ENCODE measurements around the gene THRA.

Gene THRA

DNA sequence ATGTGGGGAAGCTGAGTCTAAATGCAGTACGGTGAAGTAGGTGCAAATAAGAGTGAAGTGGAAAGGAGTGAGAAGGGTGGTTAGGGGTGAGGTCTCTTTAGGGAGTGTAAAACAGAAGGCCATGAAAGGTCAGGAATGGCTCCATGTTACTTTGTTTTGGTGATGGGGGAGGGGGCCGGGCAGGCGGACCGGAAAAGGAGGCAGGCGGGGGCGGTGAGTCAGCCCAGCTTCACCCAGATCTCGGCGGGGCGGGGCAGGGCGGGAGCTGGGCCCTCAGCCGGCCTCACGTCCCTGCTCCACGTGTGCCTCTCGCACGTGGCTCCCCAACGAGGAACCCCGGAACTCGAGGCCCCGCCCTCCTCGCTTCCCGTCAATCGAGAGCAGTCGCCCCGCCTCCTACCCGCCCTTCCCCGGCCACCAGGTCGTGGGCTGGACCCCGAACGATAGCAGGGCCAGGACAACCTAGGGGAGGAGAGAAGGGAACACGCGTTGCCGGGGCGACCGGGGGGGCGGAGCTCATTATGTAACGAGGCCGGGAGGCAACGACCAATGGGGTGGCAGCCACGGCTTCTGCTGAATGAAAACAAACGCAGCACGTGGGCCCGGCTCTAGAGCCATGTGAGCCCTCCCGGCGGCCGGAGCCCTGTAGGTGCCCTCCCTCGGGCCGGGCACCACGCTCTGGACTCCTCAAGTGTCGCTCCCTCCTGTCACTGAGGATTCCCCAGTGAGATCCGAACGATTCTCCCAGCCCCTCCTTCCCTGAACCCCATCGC, 36.3 kb downstream of the THRA start:
- in situ Hi-C loops (cut with MboI; ENCODE audit: low sequenced_read_pairs) = no loop called here

DNA sequence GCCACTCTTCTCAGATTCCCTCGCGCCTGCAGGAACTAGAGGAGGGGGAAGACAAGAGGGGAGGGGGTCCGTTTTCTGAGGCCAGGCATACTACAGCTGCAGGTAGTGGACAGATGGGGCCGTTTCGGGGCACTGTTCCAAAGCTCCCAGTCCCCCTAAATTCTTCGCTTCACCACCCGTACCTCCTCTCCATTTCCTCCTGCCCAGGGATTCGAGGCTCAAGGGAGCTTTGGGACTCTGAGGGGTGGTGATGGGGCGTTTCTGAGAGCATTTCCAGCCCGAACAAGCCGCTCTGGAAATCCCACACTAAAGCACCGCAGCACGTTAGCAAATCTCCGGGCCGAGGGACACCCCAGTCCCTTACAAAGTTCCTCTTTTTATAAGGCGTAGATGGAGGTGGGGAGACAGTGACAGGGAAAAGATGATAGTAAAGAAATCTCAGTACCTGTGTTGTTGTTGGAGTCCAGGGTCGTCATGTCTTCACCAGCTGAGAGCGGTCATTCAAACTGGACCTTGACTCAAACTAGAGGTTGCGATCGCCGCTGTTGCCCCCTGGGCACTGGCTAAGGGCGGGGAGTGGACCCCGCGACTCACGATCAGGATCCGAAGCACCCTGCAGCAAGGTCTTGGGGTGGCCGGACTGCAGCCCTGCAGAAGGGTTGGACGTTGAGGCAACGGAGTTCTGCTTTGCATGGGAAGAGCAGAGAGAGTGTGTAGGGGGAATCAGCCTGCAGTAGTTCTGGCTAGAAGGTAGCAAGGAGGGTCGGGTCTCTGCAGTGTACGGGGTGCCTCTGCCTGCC, 37.1 kb downstream of the THRA start:
- in situ Hi-C loops (cut with MboI; ENCODE audit: low sequenced_read_pairs) = no loop called here

DNA sequence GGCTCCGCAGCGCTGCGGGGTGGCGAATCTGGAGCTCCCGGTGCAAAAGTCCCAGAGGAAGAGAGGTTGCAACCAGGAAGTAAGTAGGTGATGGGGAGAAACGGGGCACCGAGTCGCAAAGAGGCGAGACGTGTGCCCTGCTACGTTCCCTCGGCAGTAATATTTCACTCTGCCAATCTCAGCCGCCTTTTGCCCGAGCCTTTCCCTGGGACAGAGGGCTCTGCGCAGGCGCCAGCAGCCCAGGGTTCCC, 37.6 kb downstream of the THRA start, which contains the start of gene NR1D1:
TSS of gene NR1D1 (minus strand) at position 171 of the 250 bp plus-strand sequence. CDS start 495 bp downstream, outside the sequence.
- in situ Hi-C loops (cut with MboI; ENCODE audit: low sequenced_read_pairs) = no loop called here

DNA sequence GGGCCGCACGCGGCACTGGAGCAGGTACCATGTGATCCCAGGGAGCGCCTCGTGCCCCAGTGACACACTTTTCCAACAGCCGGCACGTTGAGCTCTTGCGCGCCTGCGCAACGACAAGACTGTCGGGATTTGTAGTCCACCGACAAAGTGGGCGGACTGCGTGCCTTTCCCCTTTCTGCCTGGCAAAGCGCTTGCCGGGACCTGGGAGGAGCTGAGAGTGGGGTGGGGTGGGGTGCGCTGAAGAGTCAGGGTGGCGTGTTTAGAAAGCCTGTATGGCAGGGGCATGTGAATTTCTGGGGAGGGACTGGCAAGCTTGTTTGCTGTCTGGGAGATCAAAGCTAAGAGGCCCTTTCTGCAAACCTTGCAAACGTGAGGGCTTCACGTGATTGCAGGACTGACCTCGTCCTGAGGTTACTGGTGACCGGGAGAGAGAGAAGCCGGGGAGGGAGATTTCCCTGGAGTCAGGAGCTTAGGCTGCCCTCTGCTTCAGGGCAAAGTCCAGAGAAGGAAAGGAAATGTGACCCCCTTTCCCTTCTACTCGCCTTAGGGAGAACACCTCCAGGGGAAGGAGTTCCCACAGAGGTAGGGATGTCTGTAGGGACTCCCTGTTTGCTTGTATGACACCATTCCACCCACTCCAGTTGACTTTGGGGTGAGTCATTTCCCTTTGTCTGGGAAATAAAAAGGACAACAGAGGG, 38.1 kb downstream of the THRA start:
- in situ Hi-C loops (cut with MboI; ENCODE audit: low sequenced_read_pairs) = no loop called here

DNA sequence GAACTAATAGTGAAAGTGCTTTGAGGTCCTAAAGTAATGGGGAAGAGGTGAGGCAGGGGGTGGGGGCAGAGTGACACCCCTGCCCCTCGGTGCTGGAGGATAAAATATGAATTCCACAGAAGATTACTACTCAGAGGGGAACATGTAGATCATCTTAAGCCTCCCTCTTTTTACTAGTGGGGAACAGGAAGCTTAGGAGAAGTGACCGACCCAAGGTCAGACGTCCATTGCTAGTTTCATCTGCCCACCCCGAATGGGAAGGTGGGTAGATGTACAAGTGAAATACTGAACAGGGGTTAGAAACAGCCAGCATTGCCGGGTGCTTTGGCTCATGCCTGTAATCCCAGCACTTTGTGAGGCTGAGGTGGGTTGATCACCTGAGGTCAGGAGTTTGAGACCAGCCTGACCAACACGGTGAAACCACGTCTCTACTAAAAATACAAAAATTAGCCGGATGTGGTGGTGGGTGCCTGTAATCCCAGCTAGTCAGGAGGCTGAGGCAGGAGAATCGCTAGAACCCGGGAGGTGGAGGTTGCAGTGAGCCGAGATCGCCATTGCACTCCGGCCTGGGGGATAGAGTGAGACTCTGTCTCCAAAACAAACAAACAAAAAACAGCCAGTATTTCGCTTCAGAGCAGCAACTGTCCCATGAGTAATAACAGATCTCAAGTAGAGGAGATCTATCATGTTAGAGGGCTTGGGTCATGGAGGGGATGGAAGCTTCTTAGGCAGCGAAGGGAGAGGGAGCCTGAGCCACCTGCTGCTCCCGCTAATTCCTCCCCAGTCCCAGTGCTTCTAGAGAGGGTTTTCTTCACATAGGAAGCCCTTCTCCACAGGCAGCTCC, 38.8 kb downstream of the THRA start:
- in situ Hi-C loops (cut with MboI; ENCODE audit: low sequenced_read_pairs) = no loop called here

DNA sequence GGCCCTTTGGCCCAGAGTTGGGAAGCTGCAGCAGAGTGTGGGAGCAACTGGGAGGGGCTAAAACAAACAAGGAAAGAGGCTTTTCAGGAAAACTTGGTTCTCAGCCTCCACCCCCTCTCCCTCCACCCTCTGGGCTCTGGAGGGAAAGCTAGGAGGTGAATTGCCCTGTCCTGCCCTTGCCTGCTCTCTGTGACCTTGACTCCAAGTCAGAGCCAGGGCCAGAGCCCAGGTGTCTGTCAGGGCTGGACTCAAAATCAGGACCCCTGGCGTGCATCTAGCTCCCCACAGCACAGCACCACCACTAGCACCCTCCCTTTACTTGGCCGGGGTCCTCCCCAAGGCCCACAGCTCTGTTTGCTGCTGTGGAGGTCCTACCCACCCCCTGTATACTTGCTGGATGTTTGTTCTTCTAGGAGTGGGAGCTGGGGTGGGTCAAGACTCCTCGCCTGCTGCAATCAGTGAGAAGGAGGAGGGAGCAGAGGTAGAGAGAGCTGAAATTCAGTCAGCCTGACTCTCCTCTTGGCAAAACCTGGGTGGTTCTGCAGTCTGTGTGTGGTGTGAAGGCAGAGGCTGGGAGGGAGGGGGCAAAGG, 40.4 kb downstream of the THRA start:
- in situ Hi-C loops (cut with MboI; ENCODE audit: low sequenced_read_pairs) = no loop called here

DNA sequence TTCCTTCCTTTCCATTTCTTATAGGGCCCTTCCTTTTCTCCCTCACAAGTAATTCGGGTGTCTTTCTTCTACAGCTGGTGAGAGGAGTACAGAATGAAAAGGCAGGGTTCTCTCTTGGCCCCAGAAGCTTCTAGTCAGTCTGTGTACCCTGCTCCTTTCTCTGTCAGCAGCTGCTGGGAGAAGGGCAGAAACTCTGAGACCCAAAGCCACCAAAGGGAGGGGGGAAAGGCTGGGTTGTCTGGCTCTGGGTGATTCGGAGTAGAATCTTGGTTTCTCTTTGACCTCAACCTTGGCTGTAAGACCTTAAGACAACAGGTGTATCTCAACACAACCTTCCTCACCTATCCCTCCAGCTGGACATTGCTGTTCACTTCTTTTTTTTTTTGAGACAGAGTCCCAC, 40.9 kb downstream of the THRA start:
- in situ Hi-C loops (cut with MboI; ENCODE audit: low sequenced_read_pairs) = no loop called here

DNA sequence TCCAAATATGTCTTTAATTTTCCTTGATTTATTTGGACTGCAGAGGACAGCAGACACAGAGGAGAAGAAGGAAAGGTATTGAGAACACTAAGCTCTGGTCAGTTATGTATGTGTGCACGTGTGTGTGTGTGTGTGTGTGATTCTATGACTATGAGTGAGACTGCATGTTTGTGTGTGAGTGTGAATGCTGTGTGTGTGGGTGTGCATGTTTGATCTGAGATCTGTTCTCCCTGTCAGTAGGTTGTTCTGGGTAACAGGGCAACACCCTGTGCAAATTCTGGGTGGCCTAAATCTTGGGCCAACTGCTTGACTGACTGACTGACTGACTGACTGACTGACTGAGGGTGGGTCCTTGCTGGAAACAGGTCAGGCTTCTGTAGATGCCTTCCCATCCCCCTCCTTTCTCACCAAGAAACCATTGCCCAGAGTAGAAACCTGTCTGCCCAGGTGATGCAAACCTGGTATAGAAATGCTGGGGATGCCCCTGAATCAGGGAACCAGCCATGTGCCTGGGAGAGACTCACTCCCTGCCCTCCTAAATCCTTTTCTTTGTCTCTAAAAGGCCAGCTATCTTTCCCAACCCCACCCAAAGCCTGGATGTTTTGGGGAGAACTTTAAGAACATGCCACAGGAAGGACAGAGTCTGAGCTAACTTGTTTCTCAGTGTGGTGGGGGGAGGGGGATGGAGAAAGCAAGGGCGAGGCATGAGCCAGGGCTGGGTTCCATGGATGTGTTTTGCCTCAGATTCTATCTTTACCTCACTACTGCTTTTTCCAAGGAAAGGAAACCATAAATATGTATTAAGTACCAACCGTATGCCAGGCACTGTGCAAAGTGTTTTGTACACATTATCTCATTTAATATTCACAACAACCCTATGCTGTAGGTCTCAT, 42.1 kb downstream of the THRA start:
- in situ Hi-C loops (cut with MboI; ENCODE audit: low sequenced_read_pairs) = no loop called here

DNA sequence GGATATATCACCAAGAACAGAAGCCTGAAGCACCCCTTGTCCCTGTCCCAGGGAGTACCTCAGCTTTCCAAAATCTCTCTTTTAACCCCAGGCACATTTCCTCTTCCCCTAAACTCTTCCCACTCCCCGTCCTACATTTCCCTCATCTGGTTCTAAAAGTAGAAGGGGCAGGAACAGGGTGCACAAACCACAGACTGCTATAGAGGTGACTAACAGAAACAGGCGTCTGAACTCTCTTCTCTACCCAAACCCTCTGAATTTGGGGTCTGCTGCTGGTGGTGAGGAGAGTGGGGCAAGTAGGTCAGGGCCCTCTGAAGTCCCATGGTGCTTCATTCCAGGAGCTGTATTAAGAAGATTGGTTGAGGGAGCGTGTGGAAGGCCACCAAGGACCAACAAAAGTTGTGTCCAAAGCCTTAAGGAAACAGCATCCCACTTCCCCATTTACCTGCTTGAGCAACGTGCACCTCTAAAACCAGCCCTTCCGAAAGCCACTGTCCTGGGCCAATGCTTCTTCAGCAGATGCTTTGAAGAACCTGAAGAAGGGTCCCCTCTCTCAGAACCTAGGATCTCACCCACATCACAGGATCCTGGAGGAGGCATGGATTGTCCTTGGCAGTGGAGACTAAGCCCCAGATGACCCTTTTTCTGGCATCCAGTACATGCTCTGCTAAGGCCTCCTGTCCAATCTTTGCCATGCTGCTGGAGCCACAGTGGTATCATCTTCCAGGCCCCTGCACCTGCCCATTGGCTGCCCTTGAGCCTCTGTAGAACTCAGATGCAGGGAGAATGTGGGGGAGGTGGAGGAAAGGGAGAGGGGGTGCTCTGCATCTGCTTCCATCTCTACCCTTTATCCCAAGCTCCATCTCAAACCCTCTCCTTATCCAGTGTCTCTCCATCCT, 43.3 kb downstream of the THRA start:
- in situ Hi-C loops (cut with MboI; ENCODE audit: low sequenced_read_pairs) = no loop called here

DNA sequence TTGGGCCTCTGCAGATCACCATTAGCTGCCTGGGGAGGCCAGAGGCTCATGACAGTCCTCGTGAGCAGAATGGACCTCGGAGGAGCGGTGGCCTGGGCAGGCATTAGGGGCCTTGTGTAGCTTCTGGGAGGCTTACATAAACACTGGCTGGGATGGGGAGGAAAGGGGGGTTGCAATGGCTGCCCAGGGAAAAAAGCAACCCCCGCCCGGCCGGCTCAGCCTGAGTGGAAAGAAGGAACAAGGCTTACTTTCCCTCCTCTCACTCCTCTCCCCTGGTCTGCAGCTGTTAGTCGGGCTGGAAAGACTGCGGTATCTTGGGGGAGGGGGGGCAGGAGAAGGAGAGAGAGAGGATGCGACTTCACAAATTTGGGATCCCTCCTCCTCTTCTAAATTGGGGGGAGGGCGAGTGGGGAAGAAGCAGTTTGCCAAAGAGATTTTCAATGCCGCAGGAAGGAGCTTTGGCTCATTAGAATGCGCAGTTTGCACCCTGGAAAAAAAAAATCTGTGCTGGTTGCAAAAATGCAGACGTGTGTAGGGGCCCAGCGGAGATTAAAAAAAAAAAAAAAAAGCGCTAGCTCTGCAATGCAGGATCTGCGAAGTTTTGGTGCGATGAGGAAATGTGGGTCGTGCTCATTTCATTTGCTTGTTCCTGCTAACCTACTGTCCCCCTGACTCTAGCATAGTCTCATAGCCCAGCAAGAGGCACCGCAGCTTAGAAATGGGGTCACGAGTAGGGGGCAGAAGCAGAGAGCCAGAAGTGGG, 44.2 kb downstream of the THRA start:
- in situ Hi-C loops (cut with MboI; ENCODE audit: low sequenced_read_pairs) = no loop called here

DNA sequence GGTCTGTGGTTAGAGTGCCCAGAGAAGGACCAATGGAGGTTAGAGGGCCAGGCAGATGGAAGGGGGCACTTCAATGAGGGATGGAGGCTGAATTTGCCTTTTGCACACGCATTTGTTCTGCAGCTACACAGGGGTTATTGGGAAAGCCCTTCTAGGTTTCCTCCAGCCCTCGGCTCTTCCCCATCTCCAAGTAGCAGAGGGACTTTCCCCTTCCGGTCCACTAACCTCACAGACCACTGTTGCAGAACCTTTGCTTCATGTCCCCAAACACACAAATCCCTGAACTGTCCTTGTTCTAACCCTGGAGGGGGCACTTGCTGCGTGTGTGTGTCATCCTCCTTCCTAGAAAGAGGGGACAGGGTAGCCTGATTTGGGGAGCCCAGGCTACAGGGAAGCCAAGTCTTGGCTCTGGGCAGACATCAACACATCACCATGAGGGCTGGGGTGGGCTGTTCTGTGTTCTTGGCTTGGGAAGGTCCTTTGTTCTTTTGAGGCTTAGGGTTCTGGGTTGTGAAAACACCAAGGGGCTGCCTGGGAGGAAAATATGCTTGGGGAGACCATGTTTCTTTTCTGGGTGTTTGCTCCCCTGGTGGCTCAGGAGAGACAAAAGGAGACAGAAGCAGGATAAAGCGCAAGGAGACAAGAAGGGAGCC, 44.9 kb downstream of the THRA start:
- in situ Hi-C loops (cut with MboI; ENCODE audit: low sequenced_read_pairs) = no loop called here

DNA sequence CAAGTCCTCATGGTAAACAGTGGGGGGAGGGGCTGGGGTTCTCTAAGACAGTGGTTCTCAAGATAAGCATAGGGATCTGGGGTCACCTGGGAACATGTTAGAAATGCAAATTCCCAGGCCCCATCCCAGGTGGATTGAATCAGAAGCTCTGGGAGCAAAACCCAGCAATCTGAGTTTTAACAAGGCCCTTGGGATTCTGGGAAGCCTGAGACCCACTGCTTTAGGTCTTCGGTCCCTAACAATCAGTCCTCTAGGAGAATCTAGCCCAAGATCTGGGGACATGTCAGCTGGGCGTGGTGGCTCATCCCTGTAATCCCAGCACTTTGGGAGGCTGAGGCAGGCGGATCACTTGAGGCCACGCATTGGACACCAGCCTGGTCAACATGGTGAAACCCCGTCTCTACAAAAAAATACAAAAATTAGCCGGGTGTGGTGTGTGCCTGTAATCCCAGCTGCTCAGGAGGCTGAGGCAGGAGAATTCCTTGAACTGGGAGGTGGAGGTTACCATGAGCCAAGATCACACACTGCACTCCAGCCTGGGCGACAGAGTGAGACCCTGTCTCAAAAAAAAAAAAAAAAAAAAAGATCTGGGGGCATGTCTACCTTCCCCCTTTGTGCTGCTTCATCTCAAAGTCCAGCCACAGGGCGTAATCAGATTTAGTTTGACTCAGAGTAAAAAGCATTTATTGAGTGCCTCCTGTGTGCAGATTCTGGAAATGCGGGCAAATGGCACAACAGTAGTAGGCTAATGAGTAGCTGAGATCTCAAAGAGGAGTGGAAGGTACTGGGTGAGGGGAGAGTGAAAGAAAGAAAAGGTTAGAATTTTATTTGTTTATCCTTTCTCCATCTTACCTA, 46.4 kb downstream of the THRA start:
- in situ Hi-C loops (cut with MboI; ENCODE audit: low sequenced_read_pairs) = no loop called here

DNA sequence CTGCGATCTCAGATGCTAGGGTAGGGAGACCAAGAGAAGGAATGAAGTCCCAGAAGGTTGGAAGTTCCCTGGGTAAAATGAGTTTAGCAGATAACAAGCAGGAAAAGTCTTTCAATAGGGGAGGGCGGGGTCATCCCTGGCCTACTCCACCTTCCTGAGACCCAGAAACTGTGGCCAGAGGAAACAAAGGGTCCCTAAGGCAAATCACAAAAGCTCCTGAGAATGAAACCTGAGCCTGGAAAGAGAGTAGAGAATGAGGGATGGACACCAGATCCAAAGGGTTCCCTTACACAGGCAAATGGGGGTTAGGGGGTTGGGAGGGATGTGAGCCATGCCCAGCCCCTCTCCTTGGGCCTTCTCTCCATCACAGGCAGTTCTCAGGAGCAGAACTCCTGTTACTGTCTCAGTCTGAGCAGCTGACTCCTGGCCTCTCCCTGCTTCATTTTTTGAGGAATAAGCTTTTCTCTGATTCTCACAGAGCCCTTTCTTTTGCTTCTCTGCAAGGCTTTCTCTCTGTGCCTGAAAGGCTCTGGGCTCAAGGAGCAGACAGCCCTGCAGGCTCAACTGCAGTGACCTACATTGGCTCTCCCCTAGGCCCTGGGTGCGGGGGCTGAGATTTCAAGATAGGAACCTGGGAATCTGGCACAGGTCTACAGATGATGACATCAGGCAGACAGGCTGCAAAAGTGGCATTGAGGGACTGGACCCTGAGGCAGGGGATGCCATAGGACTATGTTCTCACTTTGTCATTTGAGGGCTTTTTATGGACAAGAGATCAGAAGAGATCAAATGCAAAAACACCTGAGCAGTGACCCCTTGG, 47.5 kb downstream of the THRA start:
- in situ Hi-C loops (cut with MboI; ENCODE audit: low sequenced_read_pairs) = no loop called here

DNA sequence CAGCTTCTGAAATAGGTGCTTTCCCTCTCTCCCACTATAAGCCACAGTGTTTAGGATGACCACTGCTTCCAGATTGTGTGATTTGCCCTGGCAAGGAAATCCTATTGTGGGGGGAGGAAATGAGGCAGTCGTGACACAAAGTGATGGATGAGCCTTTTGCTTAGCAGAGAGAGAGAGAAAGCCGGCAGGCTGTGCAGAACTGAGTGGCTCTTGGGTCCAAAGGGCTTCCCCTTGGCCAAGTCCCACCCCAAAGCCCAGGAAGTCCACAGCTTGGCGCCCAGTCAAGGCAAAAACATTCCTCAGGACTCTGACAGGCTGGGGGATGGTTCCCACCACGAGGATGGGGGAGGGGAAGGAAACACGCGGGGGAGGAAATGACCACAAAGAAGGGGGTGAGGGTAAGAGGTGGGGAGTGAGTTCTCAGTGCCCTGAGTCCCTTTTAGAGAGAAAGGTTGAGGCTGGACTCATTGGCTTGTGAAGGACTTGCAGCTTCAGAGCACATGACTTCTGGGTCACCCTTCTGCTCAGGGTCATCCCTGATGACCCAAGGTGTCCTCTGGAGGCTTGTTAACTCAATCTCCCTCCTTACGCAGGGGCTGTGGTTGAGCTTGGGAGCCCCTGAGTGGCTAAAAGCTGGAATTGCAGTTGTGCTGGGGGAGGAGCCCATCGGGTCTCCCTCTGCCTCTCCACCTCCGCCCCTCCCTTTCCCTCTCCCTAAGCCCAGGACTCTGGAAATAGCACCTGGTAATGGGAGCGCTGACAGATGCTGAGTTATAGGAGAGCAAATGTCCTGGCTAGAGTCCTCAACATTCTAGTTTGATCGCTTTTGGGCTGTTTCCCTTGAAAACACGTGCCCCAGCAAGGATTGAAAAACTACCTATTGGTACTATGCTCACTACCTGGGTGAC, 48.7 kb downstream of the THRA start:
- in situ Hi-C loops (cut with MboI; ENCODE audit: low sequenced_read_pairs) = no loop called here

Measured in HL-60/S4 (cell line).